Occipital lobe (tissue), 2 donors: ENCODE measurements around the gene RIBC1. TPM values are rescaled to one million over a fixed set of nuclear protein-coding genes. Genes with fewer than 3 reads are reported as not detected.

Experiments
- small RNA-seq: library from RNA; depleted of rRNA; stranded (forward); fragments of <200 nt; gene quantifications from one replicate; pipeline ENCODE3, GENCODE V24; 2014
- total RNA-seq: library from RNA; depleted of rRNA; stranded (reverse); fragments of >200 nt; gene quantifications from one replicate; pipeline ENCODE4 v1.2.3, GENCODE V29; 2014

RIBC1 gene
- total RNA-seq, 1 donor from 2014 or later: 1.1 TPM

Small RNA genes lying within 50 kb of the gene (small RNA-seq; reads per million reads assigned to genes)
- gene MIR6857: not detected
- not detected for gene VTRNA3-1P

Other genes starting within 250 kb of the RIBC1 start
- gene KDM5C, start 197.7 kb upstream of the RIBC1 start, total RNA-seq: 103 TPM
- gene IQSEC2, start 141.3 kb upstream of the RIBC1 start, total RNA-seq: 8.6 TPM
- 17.6 TPM for gene SMC1A, start 219 bp upstream of the RIBC1 start, total RNA-seq
- 28.5 TPM for gene HSD17B10, start 11.5 kb downstream of the RIBC1 start, total RNA-seq